MV-4-11 (cell line): ENCODE data around the gene UBAP2L.
"Not testable (repeated sequence)": the region's sequence is repeated elsewhere in the genome, so short reads cannot be mapped to it uniquely, and the experiment has no call there.

ENCODE experiments used
- DNase-seq: peaks from one replicate; lab custom pipeline; 2025; lab: John Stamatoyannopoulos, UW

UBAP2L gene

DNA sequence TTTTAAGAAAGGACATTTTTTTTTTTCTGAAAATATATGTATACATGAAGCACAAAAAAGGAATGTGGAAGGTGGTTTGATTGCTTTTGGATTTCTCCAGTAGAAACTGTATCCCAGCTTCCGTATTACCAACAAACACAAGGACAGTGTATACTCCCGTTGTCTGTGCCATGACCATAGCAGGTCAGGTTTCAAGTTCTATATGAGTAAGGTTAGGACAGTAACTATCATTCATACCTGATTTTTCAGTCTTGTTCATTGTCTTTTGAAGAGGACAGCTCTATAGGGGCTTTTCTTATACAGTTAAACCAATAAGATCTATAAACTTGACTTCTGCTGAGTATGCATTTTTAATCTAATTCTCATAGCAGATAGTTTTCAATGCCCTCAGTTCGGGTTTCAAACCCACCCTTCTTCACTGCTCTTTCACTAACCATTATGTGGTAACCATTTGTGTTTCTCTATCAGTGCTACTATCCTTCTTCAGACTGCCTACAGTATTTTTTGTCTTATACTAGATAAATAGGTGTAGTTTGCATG, 19.6 kb downstream of the UBAP2L start:
- DNase-seq, result no peak

DNA sequence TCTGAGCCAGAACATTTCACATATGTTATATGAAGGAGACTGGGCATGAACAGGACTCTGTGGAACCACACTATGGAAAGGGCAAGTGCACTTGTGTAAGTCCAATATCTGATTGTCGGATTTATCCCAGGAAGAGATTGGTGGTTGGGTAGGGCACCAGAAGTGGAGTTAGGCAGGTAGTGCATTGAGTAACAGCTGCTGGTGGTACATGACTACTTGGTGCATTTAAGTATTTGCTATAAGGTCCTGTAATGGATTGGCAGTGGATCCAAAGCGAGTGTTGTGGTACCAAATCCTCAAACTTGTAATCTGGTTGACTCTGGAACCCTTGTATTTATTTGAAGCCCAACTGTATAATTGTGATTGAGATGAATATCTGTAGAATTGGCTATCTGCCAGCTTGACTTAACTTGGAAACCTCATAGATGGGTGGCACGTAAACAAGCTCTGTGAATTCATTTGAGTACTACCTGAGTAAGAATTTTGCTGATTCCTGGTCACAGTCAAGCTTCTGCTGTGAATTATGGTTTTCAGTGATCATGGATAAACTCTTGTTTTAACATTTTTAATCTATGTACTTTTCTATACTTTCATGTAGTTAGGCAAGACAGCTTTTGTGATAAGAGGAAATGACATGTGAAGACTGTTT, 21.1 kb downstream of the UBAP2L start:
- DNase-seq, result no peak

DNA sequence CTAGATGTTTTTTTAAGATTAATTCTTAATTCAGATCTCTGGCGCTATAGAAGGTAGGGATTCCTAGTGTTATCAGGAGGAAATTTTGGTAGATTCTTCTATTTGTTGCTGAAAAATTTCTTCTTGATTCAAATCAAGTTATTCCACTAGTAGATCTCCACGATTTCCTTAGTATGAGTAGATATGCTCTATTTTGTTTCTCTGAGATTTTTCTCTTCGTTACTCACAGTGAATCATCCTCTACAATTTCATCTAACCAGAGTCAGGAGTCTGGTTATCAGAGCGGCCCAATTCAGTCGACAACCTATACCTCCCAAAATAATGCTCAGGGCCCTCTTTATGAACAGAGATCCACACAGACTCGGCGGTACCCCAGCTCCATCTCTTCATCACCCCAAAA, 32.9 kb downstream of the UBAP2L start:
- no peak for DNase-seq

DNA sequence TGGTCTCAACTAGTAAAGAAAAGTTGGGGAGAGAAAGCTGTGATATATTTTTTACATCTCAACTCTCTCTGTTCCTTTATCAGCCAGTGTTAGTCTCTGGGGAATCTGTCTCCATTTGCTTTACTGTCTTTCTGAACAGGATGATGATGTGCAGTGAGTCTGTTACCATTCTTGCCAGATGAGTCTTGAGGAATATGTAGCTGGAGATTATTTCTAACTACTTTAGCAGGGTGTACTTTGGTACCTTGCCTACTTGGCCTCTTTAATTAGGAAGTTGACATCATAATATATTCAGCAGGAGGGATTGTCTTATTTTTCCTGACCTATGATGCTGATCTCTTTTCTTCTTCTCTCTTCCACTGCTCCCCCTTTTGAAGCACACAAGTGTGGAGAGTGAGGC, 35.9 kb downstream of the UBAP2L start:
- no peak for DNase-seq

DNA sequence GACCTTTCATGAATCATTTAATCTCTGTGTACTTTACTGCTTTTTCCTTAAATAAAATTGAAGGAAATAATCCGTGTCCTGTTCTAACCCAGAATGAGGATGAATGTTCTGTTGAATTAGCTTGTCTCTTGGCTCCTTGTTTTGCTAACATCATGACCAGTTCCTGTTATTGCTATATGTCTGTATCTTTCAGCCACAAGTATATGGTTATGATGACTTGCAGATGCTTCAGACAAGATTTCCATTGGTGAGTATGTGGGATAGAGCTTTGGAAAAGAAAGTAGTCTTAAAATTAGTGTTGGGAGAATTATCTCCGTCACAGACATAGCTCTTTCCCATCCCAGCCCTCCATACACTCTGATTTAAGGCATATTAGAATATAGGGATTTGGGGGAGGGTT, 38.0 kb downstream of the UBAP2L start:
- no peak for DNase-seq

DNA sequence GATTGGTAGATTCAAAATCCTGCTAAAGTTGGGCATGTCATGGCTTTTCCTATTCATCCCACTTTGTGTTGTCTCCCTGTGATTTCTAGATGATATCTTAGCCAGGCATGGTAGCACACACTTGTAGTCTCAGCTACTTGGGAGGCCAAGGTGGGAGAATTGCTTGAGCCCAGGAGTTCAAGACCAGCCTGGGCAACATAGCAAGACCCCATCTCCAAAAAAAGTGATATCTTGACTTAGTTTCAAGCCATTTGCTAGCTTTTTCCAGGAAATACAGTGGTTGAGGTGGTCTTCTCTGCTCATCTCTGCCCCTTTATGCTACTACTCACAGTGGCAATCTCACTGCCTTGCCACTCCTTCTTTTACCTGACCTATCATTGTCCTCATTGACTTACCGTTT, 39.4 kb downstream of the UBAP2L start:
- DNase-seq, result no peak

DNA sequence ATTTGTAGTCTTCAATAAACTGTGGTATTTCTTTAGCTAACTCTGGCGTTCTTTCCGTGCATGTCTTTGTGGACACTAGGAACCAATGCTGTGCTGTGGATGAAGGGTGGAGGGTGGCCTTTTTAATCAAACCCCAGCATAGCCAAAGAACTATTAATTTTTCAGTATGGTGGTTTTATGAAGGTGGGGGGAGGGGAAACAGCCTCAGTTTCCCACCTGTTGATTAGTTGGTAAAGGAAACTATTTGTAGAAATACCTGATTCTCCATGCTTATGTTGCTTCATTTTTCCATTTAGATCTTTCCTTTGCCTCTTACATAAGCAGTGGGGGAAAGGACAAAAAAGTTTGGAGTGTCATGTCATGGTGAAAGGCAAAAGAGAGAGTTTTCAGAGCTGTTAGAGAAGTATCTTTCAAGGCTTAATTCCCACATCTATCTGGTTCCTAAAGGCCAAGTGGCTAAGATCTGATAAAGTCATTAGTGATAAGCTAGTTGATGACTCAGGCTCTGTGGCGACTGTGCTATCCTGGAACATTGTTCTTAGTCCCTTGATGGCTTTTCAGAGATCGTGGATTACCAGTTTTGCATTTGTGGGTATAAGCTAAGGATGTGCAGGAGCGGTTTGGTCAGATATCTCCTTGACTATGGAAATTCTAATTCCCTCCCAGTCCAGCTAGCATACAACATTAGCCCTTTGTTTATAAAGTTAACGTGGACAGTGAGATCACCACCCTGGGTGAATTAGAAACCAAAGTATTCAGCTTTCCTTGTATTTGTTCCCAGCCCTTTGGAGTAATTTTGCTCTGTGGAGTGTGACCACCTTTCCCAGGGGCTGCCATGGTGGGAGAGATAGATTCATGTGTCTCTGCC, 42.9 kb downstream of the UBAP2L start:
- DNase-seq, result no peak

DNA sequence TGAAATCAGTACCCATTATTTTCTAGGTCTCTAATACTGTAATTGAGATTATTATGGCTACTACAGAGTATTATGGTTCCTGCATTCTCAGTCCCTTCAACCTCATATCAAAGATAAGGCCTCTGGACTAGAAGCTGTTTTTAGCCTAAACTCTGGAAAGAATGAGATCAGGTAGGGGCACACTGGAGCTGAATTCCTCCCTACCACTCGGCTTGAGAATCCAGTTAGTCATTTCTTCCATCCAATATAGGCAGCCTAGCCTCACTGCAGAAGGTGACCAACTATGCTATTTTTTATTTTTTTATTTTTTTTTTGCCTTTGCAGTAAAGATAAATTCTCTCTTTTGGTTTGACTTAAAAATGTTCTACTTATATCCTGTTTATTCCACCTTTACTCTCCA, 43.7 kb downstream of the UBAP2L start:
- no peak for DNase-seq

DNA sequence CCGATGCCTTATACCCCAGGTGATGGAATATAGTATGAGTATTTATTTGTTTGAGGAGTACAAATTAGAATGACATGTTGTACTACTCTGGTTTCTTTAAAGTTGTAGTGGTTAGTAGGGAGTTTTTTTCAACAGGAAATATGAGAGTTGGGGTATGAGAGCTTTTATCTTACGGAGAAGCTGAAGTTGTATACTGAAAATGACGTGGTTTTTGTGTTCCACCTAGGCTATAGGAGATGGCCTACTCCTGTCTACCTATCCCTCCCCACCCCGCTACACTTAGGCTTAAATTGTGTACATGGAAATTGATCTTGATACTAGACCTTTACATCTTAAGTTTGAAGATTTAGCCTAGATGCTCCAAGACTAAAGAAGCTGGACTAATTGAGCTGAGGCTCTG, 44.8 kb downstream of the UBAP2L start:
- DNase-seq, result no peak

DNA sequence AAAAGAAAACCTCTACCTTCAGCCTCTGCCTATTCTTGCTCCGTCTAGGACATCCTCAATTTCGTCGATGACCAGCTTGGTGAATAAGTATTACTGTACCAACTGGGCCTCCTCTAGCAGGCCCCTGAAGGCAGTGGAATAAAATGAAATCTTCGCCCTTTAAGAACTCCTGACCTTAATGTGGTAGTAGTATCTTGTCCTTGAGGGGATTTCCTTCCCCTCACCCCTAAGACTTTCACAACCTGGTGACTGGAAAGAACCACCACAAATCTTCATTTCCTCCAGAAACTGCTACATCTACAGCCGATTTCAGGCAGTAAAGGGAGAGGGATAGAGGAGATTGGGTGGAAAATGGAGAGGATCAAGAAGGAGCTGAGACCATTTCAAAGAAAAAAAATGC, 50.1 kb downstream of the UBAP2L start:
- DNase-seq, result peak; percentile 15

DNA sequence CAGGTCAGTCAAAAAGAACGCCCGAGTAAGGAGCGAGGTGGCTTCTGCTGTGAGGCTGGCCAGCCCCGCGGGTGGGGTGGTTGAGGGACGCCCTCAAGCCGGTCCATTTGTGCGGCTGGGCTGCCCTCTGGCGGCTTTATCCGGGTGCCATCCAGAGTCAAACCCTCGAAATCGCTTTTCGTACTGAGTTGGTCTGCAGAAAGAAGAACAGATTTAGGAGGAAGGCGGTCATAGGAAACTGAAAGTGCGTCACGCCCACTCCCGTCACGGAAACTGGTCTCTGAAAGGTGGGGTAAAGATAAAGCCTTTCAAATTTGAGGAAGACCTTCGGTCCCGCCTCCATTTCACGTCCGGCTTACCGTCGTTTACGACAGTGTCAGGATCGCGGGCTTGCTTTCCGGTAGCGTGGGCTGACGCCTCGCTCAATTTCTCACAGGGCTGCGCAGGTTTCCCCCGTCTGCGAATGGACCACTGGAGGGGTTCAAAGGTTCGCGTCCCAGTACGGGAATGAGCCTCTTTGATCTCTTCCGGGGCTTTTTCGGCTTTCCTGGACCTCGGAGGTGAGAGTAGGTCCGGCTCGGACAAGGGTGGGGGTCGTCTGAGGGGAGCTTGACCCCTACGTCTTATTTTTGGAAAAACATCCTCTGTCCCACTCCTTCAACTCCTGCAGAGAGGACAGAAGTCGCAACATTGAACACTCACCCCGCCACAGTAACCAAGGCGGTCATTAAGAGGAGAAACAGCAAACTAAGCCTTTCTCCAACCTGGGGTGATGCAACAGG, 51.7 kb downstream of the UBAP2L start, which contains the start of gene HAX1:
Gene HAX1, plus strand, starts transcription at position 413 of the 782 bp plus-strand sequence. Its CDS starts 95 bp downstream, at position 508.
- DNase-seq, result peak; percentile 99

DNA sequence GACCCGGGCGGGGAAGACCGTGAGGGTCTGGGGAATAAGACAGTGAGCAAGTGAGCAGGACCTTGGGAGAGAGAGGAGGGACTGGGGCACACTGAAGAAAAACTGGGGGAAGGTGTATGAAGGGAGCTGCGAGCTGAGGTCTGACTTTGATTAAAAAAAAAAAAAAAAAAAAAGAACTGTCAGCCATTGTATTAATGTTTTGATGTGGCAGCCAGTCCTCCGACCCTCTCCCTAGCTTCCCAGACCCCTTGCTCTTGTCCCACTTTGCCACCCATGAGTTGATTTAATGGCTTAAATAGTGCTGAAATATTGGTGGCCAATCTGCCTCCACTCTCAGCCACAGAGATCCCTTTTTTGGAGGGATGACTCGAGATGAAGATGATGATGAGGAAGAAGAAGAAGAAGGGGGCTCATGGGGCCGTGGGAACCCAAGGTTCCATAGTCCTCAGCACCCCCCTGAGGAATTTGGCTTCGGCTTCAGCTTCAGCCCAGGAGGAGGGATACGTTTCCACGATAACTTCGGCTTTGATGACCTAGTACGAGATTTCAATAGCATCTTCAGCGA, 52.3 kb downstream of the UBAP2L start:
- DNase-seq, result no peak

DNA sequence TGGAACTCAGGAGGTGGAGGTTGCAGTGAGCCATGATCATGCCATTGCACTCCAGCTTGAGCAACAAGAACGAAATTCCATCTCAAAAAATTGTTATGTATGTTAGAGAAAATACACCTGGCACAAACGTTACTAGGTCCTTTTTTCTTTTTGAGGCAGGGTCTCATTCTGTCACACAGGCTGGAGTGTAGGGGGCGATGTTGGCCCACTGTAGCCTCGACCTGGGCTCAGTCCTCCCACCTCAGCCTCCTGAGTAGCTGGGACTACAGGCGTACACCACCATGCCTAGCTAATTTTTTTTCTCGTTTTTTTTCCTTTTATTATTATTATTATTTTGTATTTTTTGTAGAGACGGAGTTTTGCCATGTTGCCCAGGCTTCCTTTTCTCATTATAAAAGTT, 56.0 kb downstream of the UBAP2L start:
- no peak for DNase-seq

DNA sequence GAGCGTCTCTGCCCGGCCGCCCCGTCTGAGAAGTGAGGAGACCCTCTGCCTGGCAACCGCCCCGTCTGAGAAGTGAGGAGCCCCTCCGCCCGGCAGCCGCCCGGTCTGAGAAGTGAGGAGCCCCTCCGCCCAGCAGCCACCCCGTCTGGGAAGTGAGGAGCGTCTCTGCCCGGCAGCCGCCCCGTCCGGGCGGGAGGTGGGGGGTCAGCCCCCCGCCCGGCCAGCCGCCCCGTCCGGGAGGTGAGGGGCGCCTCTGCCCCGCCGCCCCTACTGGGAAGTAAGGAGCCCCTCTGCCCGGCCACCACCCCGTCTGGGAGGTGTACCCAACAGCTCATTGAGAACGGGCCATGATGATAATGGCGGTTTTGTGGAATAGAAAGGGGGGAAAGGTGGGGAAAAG, 66.8 kb downstream of the UBAP2L start:
- not testable (repeated sequence) for DNase-seq

DNA sequence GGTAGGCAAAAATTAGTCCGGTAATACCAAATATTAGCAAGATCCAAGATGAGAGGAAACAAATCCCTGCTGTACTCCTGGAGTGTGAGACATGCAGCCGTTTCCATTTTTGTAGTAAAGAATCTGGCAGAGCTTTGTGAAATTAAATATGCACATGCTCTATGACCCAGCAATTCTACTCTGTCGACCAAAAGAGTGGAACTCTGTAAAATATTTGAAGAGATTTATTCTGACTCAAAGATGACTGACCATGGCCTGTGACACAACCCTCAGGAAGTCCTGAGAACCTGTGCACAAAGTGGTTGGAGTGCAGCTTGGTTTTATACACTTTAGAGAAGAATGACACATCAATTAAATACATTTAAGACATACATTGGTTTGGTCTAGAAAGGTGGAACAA, 67.9 kb downstream of the UBAP2L start:
- DNase-seq, result no peak

DNA sequence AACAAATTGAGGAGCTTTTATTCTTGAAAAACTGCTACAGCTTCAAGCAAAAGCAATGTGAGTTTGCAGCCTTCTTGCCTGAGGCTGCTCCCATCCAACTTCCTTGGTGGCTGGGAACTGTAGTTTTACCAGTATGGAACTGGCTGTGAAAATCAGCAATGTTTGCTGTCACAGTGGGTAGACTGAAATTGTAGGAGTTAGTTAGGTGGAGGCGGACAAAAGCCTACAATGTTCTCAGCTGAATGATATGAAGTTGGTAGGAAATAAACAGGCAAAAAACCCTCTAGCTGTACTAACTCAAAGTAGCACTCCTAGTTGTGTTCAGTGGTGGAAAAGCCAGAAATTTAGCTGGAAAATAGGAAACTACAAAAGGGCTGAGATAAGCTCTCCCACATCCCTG, 70.2 kb downstream of the UBAP2L start:
- DNase-seq, result no peak

DNA sequence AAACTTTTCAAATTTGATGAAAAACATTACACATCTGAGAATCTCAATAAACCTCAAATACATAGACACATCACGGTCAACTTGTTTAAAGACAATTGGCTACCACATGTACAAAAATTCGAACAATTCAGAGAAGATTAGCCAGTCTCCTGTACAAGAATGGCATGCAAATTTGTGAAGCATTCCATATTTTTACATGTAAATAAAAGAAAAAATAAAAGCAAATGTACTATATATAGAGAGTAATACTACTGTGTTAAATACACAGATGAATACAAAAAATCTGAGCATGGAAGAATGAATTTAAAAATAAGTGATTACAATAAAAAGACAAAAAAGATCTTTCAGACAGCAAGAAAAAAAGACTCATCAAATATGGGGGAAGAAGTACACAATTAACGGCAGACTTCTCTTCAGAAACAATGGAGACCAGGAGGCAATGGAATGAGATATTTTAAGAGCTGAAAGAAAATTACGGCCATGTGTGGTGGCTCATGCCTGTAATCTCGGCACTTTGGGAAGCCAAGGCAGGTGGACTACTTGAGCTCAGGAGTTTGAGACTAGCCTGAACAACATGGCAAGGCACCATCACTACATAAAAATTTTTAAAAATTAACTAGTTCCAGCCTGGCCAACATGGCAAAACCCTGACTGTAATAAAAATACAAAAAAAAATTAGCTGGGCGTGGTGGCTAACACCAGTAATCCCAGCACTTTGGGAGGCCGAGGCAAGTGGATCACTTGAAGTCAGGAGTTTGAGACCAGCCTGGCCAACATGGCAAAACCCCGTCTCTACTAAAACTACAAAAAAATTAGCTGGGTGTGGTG, 74.9 kb downstream of the UBAP2L start:
- peak; percentile 4 for DNase-seq

DNA sequence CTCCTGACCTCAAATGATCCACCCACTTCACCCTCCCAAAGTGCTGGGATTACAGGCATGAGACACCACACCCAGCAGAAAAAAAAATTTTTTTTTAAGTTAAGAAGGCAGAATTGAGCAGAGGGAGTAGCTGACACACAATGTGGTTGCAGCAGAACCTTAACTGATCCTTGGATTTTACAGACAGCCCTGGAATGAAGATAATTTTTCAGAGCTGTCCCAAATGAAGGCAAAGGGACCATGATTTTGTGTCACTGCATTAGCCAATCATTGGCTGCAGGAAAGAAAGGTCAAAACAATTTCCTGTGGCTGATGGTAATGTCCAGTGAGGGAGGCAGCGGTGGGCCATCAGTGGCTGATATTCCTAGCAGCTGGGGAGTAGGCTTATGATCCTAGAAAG, 80.8 kb downstream of the UBAP2L start:
- DNase-seq, result no peak

DNA sequence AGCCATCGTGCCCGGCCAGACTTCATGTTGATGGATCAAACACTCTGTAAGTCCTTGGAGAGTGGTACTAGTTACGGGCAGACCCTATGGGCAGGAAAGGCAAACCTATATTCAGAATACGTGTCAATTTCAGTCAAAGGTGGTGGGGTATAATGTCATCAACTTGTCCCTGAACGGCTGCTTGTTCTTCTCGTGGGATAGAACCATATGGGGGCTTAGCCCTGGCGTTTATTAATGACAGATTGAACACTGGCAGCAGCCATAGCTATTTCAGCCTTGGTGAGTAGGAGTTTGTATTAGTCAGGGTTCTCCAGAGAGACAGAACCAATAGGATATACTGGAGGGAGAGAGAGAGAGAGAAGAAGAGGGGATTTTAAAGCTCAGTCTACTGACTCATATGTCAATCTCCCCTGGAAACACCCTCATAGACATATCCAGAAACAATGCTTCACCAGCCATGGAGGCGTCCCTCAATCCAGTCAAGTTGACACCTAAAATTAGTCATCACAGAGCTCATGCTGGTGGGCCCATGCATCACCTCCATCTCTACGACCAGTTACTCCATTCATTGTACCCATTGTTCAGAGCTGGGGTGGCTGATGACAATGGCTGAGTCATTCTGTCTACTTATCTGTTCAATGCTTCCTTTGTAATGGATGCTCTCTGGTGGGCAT, 84.0 kb downstream of the UBAP2L start:
- no peak for DNase-seq

DNA sequence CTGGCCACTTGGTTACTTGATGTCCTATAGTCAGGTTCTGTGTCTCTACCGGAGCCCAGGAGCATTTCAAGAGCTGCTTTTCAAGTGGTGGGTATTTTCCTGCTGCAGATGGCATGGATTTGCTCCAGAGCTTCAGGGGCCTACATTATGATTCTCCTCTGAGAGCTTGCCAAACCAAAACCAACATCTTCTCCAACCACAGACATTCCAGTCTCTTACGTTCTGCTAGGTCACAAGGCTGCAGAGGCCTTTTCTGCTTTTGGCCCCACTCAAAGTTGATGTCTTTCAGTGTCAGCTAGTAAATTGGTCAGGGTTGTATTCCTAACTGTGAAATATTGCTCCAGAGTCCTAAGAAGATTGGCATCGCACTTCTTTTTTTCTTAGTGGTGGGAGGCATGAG, 85.4 kb downstream of the UBAP2L start:
- no peak for DNase-seq
